ENCODE measurements around the gene C1QTNF1. TPM values are rescaled to one million over a fixed set of nuclear protein-coding genes. Genes with fewer than 3 reads are reported as not detected.

C1QTNF1 gene
- total and polyA plus RNA-seq, 2 donors (not counting 1 experiment from before 2014, with no cell fraction given) = not detected

DNA sequence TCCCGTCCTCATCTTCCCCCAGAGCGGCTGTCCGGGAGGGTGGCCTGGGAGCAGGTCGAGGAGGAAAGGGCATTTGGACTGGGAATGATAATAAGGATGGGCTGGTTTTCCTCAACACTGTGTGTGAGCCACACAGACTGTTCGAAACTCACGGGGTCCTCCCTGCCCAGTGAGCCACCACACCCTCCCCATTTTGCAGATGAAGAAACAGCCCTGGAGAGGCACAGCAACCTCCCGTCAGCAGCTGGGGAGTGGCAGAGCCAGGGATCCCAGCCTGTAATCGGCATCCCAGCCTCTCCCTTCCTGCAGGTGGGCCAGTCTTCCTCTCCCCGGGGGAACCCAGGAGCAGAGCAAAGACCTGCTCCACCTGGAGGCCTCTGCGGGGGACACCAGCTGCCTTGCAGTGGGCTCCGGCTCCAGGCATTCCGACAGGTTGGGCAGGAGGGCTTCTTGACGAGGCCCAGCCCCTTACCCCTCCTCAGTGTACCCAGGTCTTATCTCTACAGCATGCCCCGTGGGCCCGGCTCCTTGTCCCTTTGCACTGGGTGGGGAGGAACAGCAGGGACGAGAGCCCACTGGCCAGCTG, 74.4 kb downstream of the C1QTNF1 start:
- no peak for TF ChIP-seq CTCF (IDR thresholded peaks at IDR 0.05)
- no peaks in the 10 kb centered on the region for H3K36me3 ChIP-seq (replicated peaks in 1 of 2; ENCODE audit: control extremely low read depth in 1 of 2, control insufficient read depth in 1 of 2, extremely low read depth in 1 of 2, insufficient read depth in 2 of 2, low read length in 1 of 2)
- H2AFZ ChIP-seq (ENCODE audit: insufficient read depth, low read depth, low read length, poor library complexity, severe bottlenecking) = no peak overlapping the region
- peaks cover 0 to 3% (median 0%) of the 10 kb centered on the region in 3 donors for H3K9me3 ChIP-seq (ENCODE audit: control extremely low read depth in 1 of 3, control insufficient read depth in 2 of 3, insufficient read depth in 1 of 3, low read length in 2 of 3)
- no peak overlapping the region for H3K9ac ChIP-seq (ENCODE audit: low read length)
- no peak overlapping the region for H3K4me3 ChIP-seq (ENCODE audit: control extremely low read depth in 1 of 5, extremely low read depth in 1 of 5, insufficient read depth in 1 of 5, low read depth in 2 of 5, low read length in 4 of 5)
- CTCF ChIA-PET = interaction anchor here (1.7 kb wide), 1 partner anchor 294 kb away, joined by 6 read pairs; no protein-coding TSS in a partner anchor
- H3K4me1 ChIP-seq (ENCODE audit: control insufficient read depth in 2 of 2, insufficient read depth in 2 of 2, low read length in 2 of 2) = peaks cover 0 to 5% of the 10 kb centered on the region in 2 donors
- intact Hi-C loops (cut with micrococcal nuclease) = no loop called here
- H3K79me2 ChIP-seq (ENCODE audit: control insufficient read depth, insufficient read depth, low read length) = no peaks in the 10 kb centered on the region
- 64% methylated on average over 10 of the region's 16 CpGs for WGBS (ENCODE audit: insufficient coverage)
- no peak overlapping the region for H3K27ac ChIP-seq (ENCODE audit: low read length in 2 of 2)
- H4K20me1 ChIP-seq (ENCODE audit: control insufficient read depth, insufficient read depth, low read length, poor library complexity, severe bottlenecking) = no peaks in the 10 kb centered on the region
- ATAC-seq (ENCODE audit: low read depth) (no peak), DNase-seq (no peak)
- no peak overlapping the region for H3K27ac Mint-ChIP-seq
- POLR2A ChIA-PET = no interaction called here
- H3K27me3 Mint-ChIP-seq = peaks cover 32% of the 10 kb centered on the region
- peaks cover 0 to 38% (median 10%) of the 10 kb centered on the region in 4 experiments for H3K27me3 ChIP-seq (replicated peaks in 1 of 4; ENCODE audit: control extremely low read depth in 1 of 4, control insufficient read depth in 3 of 4, insufficient read depth in 4 of 4, low read length in 3 of 4)
- H3K9me3 Mint-ChIP-seq (ENCODE audit: insufficient read depth) = no peaks in the 10 kb centered on the region
- no peak overlapping the region for H3K4me2 ChIP-seq (replicated peaks; ENCODE audit: low read depth, low read length, poor library complexity, severe bottlenecking)
- peaks cover 4% of the 10 kb centered on the region for H3K4me1 Mint-ChIP-seq
- no peak overlapping the region for H3K4me3 Mint-ChIP-seq

Other genes with a start within 250 kb of the C1QTNF1 start
- 353 and 368 TPM in 2 replicates for gene CYTH1, start 241.9 kb upstream of the C1QTNF1 start, total RNA-seq
- gene CYTH1, start 241.9 kb upstream of the C1QTNF1 start, polyA plus RNA-seq = 255 and 355 TPM in 2 replicates
- 137 and 145 TPM in 2 replicates for gene USP36, start 183.4 kb upstream of the C1QTNF1 start, total RNA-seq
- gene USP36, start 183.4 kb upstream of the C1QTNF1 start, polyA plus RNA-seq = 52.2 and 59.7 TPM in 2 replicates
- gene CEP295NL, start 121.0 kb upstream of the C1QTNF1 start, total RNA-seq = 1.3 and 2.9 TPM in 2 replicates
- gene CEP295NL, start 121.0 kb upstream of the C1QTNF1 start, polyA plus RNA-seq = 0.09 TPM in 1 of 2 replicates, not detected in the other
- gene TIMP2, start 98.8 kb upstream of the C1QTNF1 start, total RNA-seq = 10.0 and 11.4 TPM in 2 replicates
- 4.8 and 5.5 TPM in 2 replicates for gene TIMP2, start 98.8 kb upstream of the C1QTNF1 start, polyA plus RNA-seq
- gene LGALS3BP, start 44.2 kb upstream of the C1QTNF1 start, total RNA-seq = 1.8 and 4.2 TPM in 2 replicates
- 5.7 and 7.5 TPM in 2 replicates for gene LGALS3BP, start 44.2 kb upstream of the C1QTNF1 start, polyA plus RNA-seq
- 44.2 and 49.2 TPM in 2 replicates for gene CANT1, start 14.4 kb upstream of the C1QTNF1 start, total RNA-seq
- gene CANT1, start 14.4 kb upstream of the C1QTNF1 start, polyA plus RNA-seq = 17.3 and 17.8 TPM in 2 replicates
- 115 and 122 TPM in 2 replicates for gene ENGASE, start 50.7 kb downstream of the C1QTNF1 start, total RNA-seq
- 75.0 and 92.1 TPM in 2 replicates for gene ENGASE, start 50.7 kb downstream of the C1QTNF1 start, polyA plus RNA-seq

All from B cell (primary cell).